ENCODE data around the gene KBTBD3.

DNA sequence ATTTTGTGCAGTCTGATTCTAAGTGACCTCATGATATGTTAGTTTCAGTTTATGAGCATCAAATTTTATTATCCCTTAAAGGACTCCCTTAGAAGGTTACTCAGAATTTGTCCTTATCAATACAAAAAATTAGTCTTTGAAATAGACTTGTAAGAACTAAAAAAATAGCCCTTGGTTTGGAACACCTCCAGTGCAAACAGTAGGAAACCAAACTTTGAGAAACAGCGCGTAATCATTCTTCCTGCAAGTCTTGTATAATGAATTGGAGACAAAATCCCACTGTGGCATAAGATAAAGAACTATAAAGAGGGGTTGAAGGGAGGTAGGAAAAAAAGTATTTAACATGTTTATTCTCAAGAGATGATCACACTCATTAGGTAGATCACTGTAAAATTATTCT is 44.3 kb downstream of the KBTBD3 start:
- TF ChIP-seq POLR2A (IDR thresholded peaks at IDR 0.05; ENCODE audit: low read length) (no peak), GATA1 (IDR thresholded peaks at IDR 0.05; ENCODE audit: low read depth, low read length) (no peak)
